Gastrocnemius medialis (tissue), 4 donors: Measurements from ENCODE around the gene DCAF6. TPM values are rescaled to one million over a fixed set of nuclear protein-coding genes. Genes with fewer than 3 reads are reported as not detected.
"Not testable (repeated sequence)": the region's sequence is repeated elsewhere in the genome, so short reads cannot be mapped to it uniquely, and the experiment has no call there.

Experiments
- ATAC-seq, 2 donors: fragments of 150-250 bp; one replicate each; pipeline ENCODE4 v1.9.1; 2016
- DNase-seq, 2 donors: peaks; one replicate each; pipeline ENCODE4 v3.0.0-alpha.2; 2019
- H3K27ac ChIP-seq, 4 donors: fragments of 200-600 bp; sonication (generic); 1 replicate in 1 of 4; 2 replicates in 3 of 4; pipeline ENCODE4 v1.5.1; 2016 to 2018; ENCODE audit warnings: mild to moderate bottlenecking in 2 of 4, moderate library complexity in 1 of 4
- H3K27me3 ChIP-seq, 3 donors: fragments of 200-600 bp; sonication (generic) in 2 of 3; 1 replicate in 1 of 3; 2 replicates in 2 of 3; pipeline versions ENCODE4 v1.5.1 to v1.6.0; 2016 to 2019; ENCODE audit warnings: mild to moderate bottlenecking in 1 of 3, moderate library complexity in 1 of 3
- H3K36me3 ChIP-seq, 2 donors: fragments of 200-600 bp; sonication (generic) in 1 of 2; one replicate each; pipeline ENCODE4 v1.5.1; 2017 to 2018
- H3K4me1 ChIP-seq, 2 donors: fragments of 200-600 bp; sonication (generic) in 1 of 2; one replicate each; pipeline ENCODE4 v1.5.1; 2016 to 2017; ENCODE audit warnings: mild to moderate bottlenecking in 2 of 2
- H3K4me3 ChIP-seq, 4 donors: fragments of 200-600 bp; sonication (generic) in 3 of 4; 1 replicate in 1 of 4; 2 replicates in 3 of 4; pipeline ENCODE4 v1.5.1; 2016 to 2019; ENCODE audit warnings: mild to moderate bottlenecking in 2 of 4
- H3K9me3 ChIP-seq, 3 donors: fragments of 200-600 bp; sonication (generic) in 2 of 3; 1 replicate in 1 of 3; 2 replicates in 2 of 3; pipeline ENCODE4 v1.5.1; 2016 to 2019
- POLR2A ChIP-seq, 2 donors: fragments of 450-650 bp; IDR thresholded peaks; one replicate each; pipeline ENCODE4 v1.6.1; 2017; ENCODE audit warnings: antibody characterized with exemption in 2 of 2, mild to moderate bottlenecking in 2 of 2, moderate library complexity in 2 of 2
- in situ Hi-C, 4 donors: fragments of 200-750 bp; cut with MboI; loops; one replicate each; pipeline versions ENCODE4 v1.15.0 to v1.8.0; 2017; ENCODE audit warnings: low sequenced_read_pairs in 4 of 4
- intact Hi-C: fragments of 100-400 bp; cut with DNase I; formaldehyde crosslinking; loops from one replicate; pipeline ENCODE4 v1.15.1; 2023; ENCODE audit warnings: low total_unique reads
- total RNA-seq, 4 donors: library from RNA; depleted of rRNA; stranded (reverse); fragments of >200 nt; gene quantifications; one replicate each; pipeline versions ENCODE4 v1.1.0 to v1.2.3, GENCODE V29; 2016
- TF ChIP-seq, protein P1 (sequence below), 5 experiments: fragments of 450-650 bp in 3 of 5; fragments of 200-600 bp in 2 of 5; sonication (generic) in 2 of 5; IDR thresholded peaks in 4 of 5; conservative IDR thresholded peaks in 1 of 5; 1 replicate in 4 of 5; 2 replicates in 1 of 5; pipeline ENCODE4 v1.5.1; 2016 to 2019; ENCODE audit warnings: antibody characterized with exemption in 5 of 5, mild to moderate bottlenecking in 3 of 5, moderate library complexity in 3 of 5

Gene DCAF6
- 100 to 1,000 TPM; 365 to 466 (median 389) TPM for total RNA-seq

DNA sequence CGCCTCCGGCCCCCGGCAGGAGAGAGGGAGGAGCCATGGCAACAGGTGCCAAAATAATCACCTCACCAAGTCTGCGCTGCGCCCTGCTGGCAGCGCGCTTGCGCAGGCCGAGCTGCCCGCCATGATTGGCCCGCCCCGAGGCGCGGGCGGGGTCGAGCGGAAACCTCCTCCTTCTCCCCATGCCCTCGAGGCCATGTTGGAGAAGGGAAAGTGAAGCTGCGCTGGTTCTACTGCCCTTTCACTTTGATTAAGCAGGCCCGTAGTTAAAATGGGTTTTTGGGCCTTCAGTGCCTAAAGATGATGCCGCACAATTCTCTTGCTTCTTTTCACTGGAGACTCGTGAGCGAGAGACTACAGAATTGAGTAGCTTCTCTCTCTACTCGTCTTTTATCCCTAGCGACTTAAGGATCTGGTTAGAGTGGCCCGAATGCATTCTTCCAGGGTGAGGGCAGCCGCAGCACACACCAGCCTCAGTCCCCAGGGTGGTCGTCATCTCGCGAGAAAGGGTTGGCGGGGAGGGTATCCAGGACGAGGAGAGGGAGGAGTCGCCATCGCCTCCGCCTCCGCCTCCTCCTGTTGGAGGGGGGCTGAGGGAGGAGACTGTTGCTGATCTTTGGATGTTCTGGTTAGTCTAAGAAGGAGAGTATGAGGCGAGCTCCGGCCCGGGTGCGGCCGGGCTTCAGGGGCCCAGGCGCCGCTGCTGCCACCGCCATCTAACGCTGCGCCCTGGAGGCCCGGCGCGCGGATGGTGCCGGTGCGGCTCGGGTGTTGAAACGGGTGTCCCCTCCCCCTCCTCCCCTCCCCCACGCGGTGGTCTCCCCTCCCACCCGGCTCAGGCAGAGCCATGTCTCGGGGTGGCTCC is at the start of gene DCAF6:
TSS of gene DCAF6 (plus strand) at position 616 of the 862 bp plus-strand sequence. CDS start at position 845, 229 bp downstream.
- Histone ChIP-seq H3K4me3 (peak within 1 kb of the TSS; percentile 76 to 94 (median 90)), H3K27me3 (no peaks in the 10 kb centered on the region), H3K27ac (peak within 1 kb of the TSS; percentile 94 to 99 (median 98)), H3K4me1 (peaks cover 51 to 52% of the 10 kb centered on the region in 2 donors), H3K9me3 (no peaks in the 10 kb centered on the region), H3K36me3 (no peaks in the 10 kb centered on the region)
- peak; percentile 86 to 87 for TF ChIP-seq POLR2A (IDR thresholded peaks at IDR 0.05)
- TF ChIP-seq, protein P1, sequence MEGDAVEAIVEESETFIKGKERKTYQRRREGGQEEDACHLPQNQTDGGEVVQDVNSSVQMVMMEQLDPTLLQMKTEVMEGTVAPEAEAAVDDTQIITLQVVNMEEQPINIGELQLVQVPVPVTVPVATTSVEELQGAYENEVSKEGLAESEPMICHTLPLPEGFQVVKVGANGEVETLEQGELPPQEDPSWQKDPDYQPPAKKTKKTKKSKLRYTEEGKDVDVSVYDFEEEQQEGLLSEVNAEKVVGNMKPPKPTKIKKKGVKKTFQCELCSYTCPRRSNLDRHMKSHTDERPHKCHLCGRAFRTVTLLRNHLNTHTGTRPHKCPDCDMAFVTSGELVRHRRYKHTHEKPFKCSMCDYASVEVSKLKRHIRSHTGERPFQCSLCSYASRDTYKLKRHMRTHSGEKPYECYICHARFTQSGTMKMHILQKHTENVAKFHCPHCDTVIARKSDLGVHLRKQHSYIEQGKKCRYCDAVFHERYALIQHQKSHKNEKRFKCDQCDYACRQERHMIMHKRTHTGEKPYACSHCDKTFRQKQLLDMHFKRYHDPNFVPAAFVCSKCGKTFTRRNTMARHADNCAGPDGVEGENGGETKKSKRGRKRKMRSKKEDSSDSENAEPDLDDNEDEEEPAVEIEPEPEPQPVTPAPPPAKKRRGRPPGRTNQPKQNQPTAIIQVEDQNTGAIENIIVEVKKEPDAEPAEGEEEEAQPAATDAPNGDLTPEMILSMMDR (IDR thresholded peaks at IDR 0.05 in 4 of 5, conservative IDR thresholded peaks at IDR 0.05 in 1 of 5), result no peak
- in situ Hi-C loops, result loop anchor here in 2 of 4 donors (25.0 kb wide), 3 partner anchors 224 to 1551 kb away; partner anchors contain the start of genes ATP1B1 (in 1 of the 2), MPZL1 (in 1 of the 2) and SLC19A2 (in 1 of the 2)
- intact Hi-C loops, result loop anchor here (2.0 to 10.0 kb wide), 9 partner anchors 114 to 1551 kb away; partner anchors contain the start of genes CREG1, POU2F1 and SLC19A2
- ATAC-seq (peak; percentile 85), DNase-seq (peak; percentile 96 to 98)

- H3K27ac ChIP-seq, H3K9me3 ChIP-seq, H3K4me1 ChIP-seq, in situ Hi-C loops, ATAC-seq, H3K36me3 ChIP-seq, DNase-seq, intact Hi-C loops, H3K27me3 ChIP-seq, H3K4me3 ChIP-seq: not testable (repeated sequence)
Observed at GRCh38 chr1:167887187-167887586, 49.3 kb upstream of the DCAF6 start.

GRCh38 chr1:167890400-167890799 is 46.1 kb upstream of the DCAF6 start:
- DNase-seq (no peak), ATAC-seq (no peak)
- no peaks in the 10 kb centered on the region for H3K27me3 ChIP-seq
- no peak overlapping the region for H3K27ac ChIP-seq
- no peaks in the 10 kb centered on the region for H3K36me3 ChIP-seq
- no peaks in the 10 kb centered on the region for H3K4me1 ChIP-seq
- TF ChIP-seq POLR2A (IDR thresholded peaks at IDR 0.05), result no peak
- intact Hi-C loops, result no loop called here
- in situ Hi-C loops, result no loop called here
- H3K4me3 ChIP-seq, result no peak overlapping the region
- no peaks in the 10 kb centered on the region for H3K9me3 ChIP-seq

- H3K4me1 ChIP-seq, result no peaks in the 10 kb centered on the region
- DNase-seq (no peak), ATAC-seq (no peak)
- H3K4me3 ChIP-seq, result no peak overlapping the region
- TF ChIP-seq POLR2A (IDR thresholded peaks at IDR 0.05), result no peak
- TF ChIP-seq, protein P1 (IDR thresholded peaks at IDR 0.05 in 4 of 5, conservative IDR thresholded peaks at IDR 0.05 in 1 of 5), result no peak
- no peaks in the 10 kb centered on the region for H3K27me3 ChIP-seq
- intact Hi-C loops, result no loop called here
- H3K9me3 ChIP-seq, result no peaks in the 10 kb centered on the region
- H3K27ac ChIP-seq, result no peak overlapping the region
- in situ Hi-C loops, result no loop called here
- H3K36me3 ChIP-seq, result no peaks in the 10 kb centered on the region
Observed at GRCh38 chr1:167893798-167894197, 42.7 kb upstream of the DCAF6 start.

GRCh38 chr1:167898578-167899222 is 37.8 kb upstream of the DCAF6 start:
- no peak for DNase-seq
- no peak for TF ChIP-seq POLR2A (IDR thresholded peaks at IDR 0.05)
- TF ChIP-seq, protein P1 (IDR thresholded peaks at IDR 0.05 in 4 of 5, conservative IDR thresholded peaks at IDR 0.05 in 1 of 5), result no peak
- Histone ChIP-seq H3K9me3 (no peaks in the 10 kb centered on the region), H3K4me1 (peaks cover 4 to 10% of the 10 kb centered on the region in 2 donors), H3K27ac (peak overlapping the region in 2 of 4 donors; percentile 55 to 61), H3K36me3 (no peaks in the 10 kb centered on the region), H3K27me3 (no peaks in the 10 kb centered on the region), H3K4me3 (no peak overlapping the region)
- ATAC-seq, result no peak
- intact Hi-C loops (no loop called here), in situ Hi-C loops (no loop called here)
